DND-41 (cell line): ENCODE measurements around the gene SHISA9.

Experiments used
- ATAC-seq: fragments of 200-7000 bp; cut with Tn5 transposase; 3 replicates; pipeline ENCODE4 v1.9.1; 2021; ENCODE audit warnings: low read depth; ENCODE audit not compliant: insufficient read depth
- DNase-seq: peaks from one replicate; pipeline ENCODE4 v3.0.0-alpha.2; 2020
- H2AFZ ChIP-seq: 2 replicates; pipeline ENCODE4 v1.6.0; 2012; ENCODE audit warnings: low read depth, low read length
- H3K27ac ChIP-seq: 2 replicates; pipeline ENCODE4 v1.5.1; 2012; ENCODE audit warnings: low read length, inconsistent platforms
- H3K27me3 ChIP-seq: fragments of 200-600 bp; sonication (generic); 2 replicates; pipeline ENCODE4 v1.6.0; 2012; ENCODE audit warnings: low read length, mild to moderate bottlenecking, inconsistent platforms; ENCODE audit not compliant: insufficient read depth, poor library complexity
- H3K36me3 ChIP-seq: 2 replicates; pipeline ENCODE4 v1.5.1; 2012; ENCODE audit warnings: low read length, inconsistent platforms; ENCODE audit not compliant: insufficient read depth
- H3K4me1 ChIP-seq: 2 replicates; pipeline ENCODE4 v1.5.1; 2012; ENCODE audit warnings: mild to moderate bottlenecking, low read length; ENCODE audit not compliant: insufficient read depth
- H3K4me2 ChIP-seq: 2 replicates; pipeline ENCODE4 v1.6.0; 2012; ENCODE audit warnings: mild to moderate bottlenecking, moderate library complexity, low read length, inconsistent platforms; ENCODE audit not compliant: insufficient read depth
- H3K4me3 ChIP-seq, 2 experiments: fragments of 200-600 bp in 1 of 2; shearing (Covaris generic) in 1 of 2; 2 replicates each; pipeline ENCODE4 v1.5.1; 2012 to 2016; ENCODE audit warnings: inconsistent platforms in 2 of 2, low read length in 2 of 2, mild to moderate bottlenecking in 2 of 2, low read depth in 1 of 2, moderate library complexity in 1 of 2
- H3K79me2 ChIP-seq: 2 replicates; pipeline ENCODE4 v1.6.0; 2012; ENCODE audit warnings: low read length, inconsistent platforms; ENCODE audit not compliant: insufficient read depth
- H3K9ac ChIP-seq: 2 replicates; pipeline ENCODE4 v1.6.0; 2012; ENCODE audit warnings: low read depth, mild to moderate bottlenecking, inconsistent platforms, low read length, moderate library complexity
- H3K9me3 ChIP-seq: 2 replicates; pipeline ENCODE4 v1.5.1; 2012; ENCODE audit warnings: low read length, moderate library complexity, mild to moderate bottlenecking, inconsistent platforms; ENCODE audit not compliant: insufficient read depth, severe bottlenecking
- H4K20me1 ChIP-seq: 2 replicates; pipeline ENCODE4 v1.6.0; 2012; ENCODE audit warnings: low read length; ENCODE audit not compliant: insufficient read depth
- CTCF ChIP-seq: IDR thresholded peaks from 2 replicates; pipeline ENCODE4 v1.5.1; 2012; ENCODE audit warnings: borderline replicate concordance, low read length, moderate library complexity, mild to moderate bottlenecking; ENCODE audit not compliant: poor library complexity, severe bottlenecking; ENCODE audit errors: extremely low read depth
- EZH2 ChIP-seq: IDR thresholded peaks from 3 replicates; pipeline ENCODE4 v1.6.1; 2012; ENCODE audit warnings: borderline replicate concordance, low read depth, mild to moderate bottlenecking, moderate library complexity, low read length, inconsistent platforms; ENCODE audit not compliant: severe bottlenecking

Gene SHISA9

GRCh38 chr16:13093661-13094060, 192.3 kb downstream of the SHISA9 start:
- no peak overlapping the region for H3K4me2 ChIP-seq
- ATAC-seq = no peak

GRCh38 chr16:13095061-13095460, 193.7 kb downstream of the SHISA9 start:
- no peak for TF ChIP-seq EZH2
- no peak for TF ChIP-seq CTCF
- H3K4me2 ChIP-seq = no peak overlapping the region
- no peak for DNase-seq

More at GRCh38 chr16:13093661-13094060, 192.3 kb downstream of the SHISA9 start:
- Histone ChIP-seq H3K36me3 (no peaks in the 10 kb centered on the region), H3K9me3 (no peaks in the 10 kb centered on the region), H3K27me3 (no peaks in the 10 kb centered on the region), H4K20me1 (no peaks in the 10 kb centered on the region), H3K4me3 (no peak overlapping the region), H3K9ac (no peak overlapping the region), H3K79me2 (no peaks in the 10 kb centered on the region), H3K27ac (no peak overlapping the region), H3K4me1 (no peaks in the 10 kb centered on the region), H2AFZ (no peak overlapping the region)
- no peak for DNase-seq
- TF ChIP-seq CTCF (no peak), EZH2 (no peak)

GRCh38 chr16:13098536-13098935, 197.1 kb downstream of the SHISA9 start:
- Histone ChIP-seq H2AFZ (no peak overlapping the region), H3K4me1 (no peaks in the 10 kb centered on the region), H3K27ac (no peak overlapping the region), H3K4me3 (no peak overlapping the region), H3K27me3 (no peaks in the 10 kb centered on the region), H3K9me3 (no peaks in the 10 kb centered on the region), H3K36me3 (no peaks in the 10 kb centered on the region), H4K20me1 (no peaks in the 10 kb centered on the region), H3K79me2 (no peaks in the 10 kb centered on the region), H3K9ac (no peak overlapping the region), H3K4me2 (no peak overlapping the region)
- DNase-seq (no peak), ATAC-seq (no peak)
- TF ChIP-seq CTCF = no peak
- TF ChIP-seq EZH2 = no peak

More at GRCh38 chr16:13095061-13095460, 193.7 kb downstream of the SHISA9 start:
- Histone ChIP-seq H3K27ac (no peak overlapping the region), H3K4me1 (no peaks in the 10 kb centered on the region), H3K4me3 (no peak overlapping the region), H2AFZ (no peak overlapping the region), H3K9me3 (no peaks in the 10 kb centered on the region), H3K9ac (no peak overlapping the region), H3K79me2 (no peaks in the 10 kb centered on the region), H4K20me1 (no peaks in the 10 kb centered on the region), H3K36me3 (no peaks in the 10 kb centered on the region), H3K27me3 (no peaks in the 10 kb centered on the region)
- ATAC-seq = no peak

- Histone ChIP-seq H3K4me2 (no peak overlapping the region), H3K36me3 (no peaks in the 10 kb centered on the region), H3K4me1 (no peaks in the 10 kb centered on the region), H2AFZ (no peak overlapping the region), H4K20me1 (no peaks in the 10 kb centered on the region), H3K9me3 (no peaks in the 10 kb centered on the region), H3K27me3 (no peaks in the 10 kb centered on the region), H3K4me3 (no peak overlapping the region), H3K9ac (no peak overlapping the region), H3K27ac (no peak overlapping the region), H3K79me2 (no peaks in the 10 kb centered on the region)
- no peak for DNase-seq
- ATAC-seq = no peak
- TF ChIP-seq CTCF (no peak), EZH2 (no peak)
Observed at GRCh38 chr16:13099822-13100221, 198.4 kb downstream of the SHISA9 start.
